Lower leg skin (tissue), 4 donors: ENCODE measurements around the gene MBD5. TPM values are rescaled to one million over a fixed set of nuclear protein-coding genes. Genes with fewer than 3 reads are reported as not detected.

Source experiments
- DNase-seq, 2 donors: peaks; one replicate each; pipeline ENCODE4 v3.0.0-alpha.2; 2019; ENCODE audit warnings: low spot score in 2 of 2
- H3K4me3 ChIP-seq: fragments of 200-600 bp; sonication (generic); 2 replicates; pipeline ENCODE4 v1.5.1; 2017; ENCODE audit warnings: mild to moderate bottlenecking, low read depth; ENCODE audit not compliant: poor library complexity, severe bottlenecking
- POLR2A ChIP-seq, 2 donors: fragments of 450-650 bp; IDR thresholded peaks; one replicate each; pipeline ENCODE4 v1.6.1; 2016 to 2017; ENCODE audit warnings: antibody characterized with exemption in 2 of 2, mild to moderate bottlenecking in 1 of 2, moderate library complexity in 1 of 2
- WGBS, 2 donors: methylation state at CpG; one replicate each; pipeline ENCODE4 v1.1.5; 2018; 5-methylcytosine and 5-hydroxymethylcytosine counted together
- intact Hi-C: fragments of 100-400 bp; cut with DNase I; formaldehyde crosslinking; loops from one replicate; pipeline ENCODE4 v1.15.0; 2023; ENCODE audit warnings: low total_unique reads
- total RNA-seq, 4 donors: library from RNA; depleted of rRNA; stranded (reverse); fragments of >200 nt; gene quantifications; one replicate each; pipeline ENCODE4 v1.1.0, GENCODE V29; 2016
- TF ChIP-seq, protein P1 (sequence below), 3 donors: fragments of 450-650 bp; IDR thresholded peaks; one replicate each; pipeline ENCODE4 v1.5.1; 2016; ENCODE audit warnings: antibody characterized with exemption in 3 of 3, mild to moderate bottlenecking in 3 of 3, moderate library complexity in 2 of 3

MBD5 gene
- total RNA-seq, 4 donors from 2014 or later, result 13.5 to 22.3 (median 17.4) TPM

DNA sequence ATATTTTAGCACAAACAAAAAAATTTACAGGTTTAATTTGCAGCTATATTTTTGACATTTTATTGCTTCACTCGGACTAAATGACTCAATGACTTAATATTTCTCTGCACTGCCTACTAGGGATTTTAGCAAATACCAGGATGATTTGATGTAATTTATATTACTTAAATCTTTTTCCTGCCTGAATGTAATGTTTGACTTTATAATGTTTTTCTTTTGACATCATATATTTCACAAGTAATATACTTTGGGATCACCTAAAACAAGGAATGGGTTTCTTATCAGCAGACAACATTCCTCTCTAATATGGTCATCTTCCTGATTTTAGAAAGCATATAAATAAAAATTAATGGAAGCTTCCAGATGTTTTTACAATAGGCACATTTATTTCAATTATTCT is 370.4 kb downstream of the MBD5 start:
- no peak for DNase-seq
- H3K4me3 ChIP-seq, result no peak overlapping the region
- intact Hi-C loops, result no loop called here
- TF ChIP-seq, protein P1, sequence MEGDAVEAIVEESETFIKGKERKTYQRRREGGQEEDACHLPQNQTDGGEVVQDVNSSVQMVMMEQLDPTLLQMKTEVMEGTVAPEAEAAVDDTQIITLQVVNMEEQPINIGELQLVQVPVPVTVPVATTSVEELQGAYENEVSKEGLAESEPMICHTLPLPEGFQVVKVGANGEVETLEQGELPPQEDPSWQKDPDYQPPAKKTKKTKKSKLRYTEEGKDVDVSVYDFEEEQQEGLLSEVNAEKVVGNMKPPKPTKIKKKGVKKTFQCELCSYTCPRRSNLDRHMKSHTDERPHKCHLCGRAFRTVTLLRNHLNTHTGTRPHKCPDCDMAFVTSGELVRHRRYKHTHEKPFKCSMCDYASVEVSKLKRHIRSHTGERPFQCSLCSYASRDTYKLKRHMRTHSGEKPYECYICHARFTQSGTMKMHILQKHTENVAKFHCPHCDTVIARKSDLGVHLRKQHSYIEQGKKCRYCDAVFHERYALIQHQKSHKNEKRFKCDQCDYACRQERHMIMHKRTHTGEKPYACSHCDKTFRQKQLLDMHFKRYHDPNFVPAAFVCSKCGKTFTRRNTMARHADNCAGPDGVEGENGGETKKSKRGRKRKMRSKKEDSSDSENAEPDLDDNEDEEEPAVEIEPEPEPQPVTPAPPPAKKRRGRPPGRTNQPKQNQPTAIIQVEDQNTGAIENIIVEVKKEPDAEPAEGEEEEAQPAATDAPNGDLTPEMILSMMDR (IDR thresholded peaks at IDR 0.05), result no peak
- no peak for TF ChIP-seq POLR2A (IDR thresholded peaks at IDR 0.05)
- WGBS, 2 donors, result 59 to 67% methylated on average over 1 of the region's 1 CpG

DNA sequence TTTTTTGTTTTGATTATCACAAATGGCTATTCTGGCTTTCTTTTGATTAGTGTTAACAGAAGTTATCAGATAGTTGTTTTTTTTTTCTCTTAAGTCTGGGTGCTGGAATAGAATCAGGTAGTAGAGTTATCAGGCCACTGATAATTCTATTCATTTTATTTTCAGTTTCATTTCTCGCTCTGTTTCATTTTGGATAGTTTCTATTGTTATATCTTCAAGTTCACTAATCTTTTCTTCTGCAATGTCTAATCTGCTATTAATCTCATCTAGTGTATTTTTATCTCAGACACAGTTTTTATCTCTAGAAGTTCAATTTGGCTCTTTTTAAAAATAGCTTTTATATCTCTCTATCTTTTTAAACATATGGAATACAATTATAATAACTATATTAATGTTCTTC is 381.9 kb downstream of the MBD5 start:
- 96 to 100% methylated on average over 1 of the region's 1 CpG for WGBS, 2 donors
- intact Hi-C loops, result no loop called here
- TF ChIP-seq, protein P1 (IDR thresholded peaks at IDR 0.05), result no peak
- no peak for TF ChIP-seq POLR2A (IDR thresholded peaks at IDR 0.05)

DNA sequence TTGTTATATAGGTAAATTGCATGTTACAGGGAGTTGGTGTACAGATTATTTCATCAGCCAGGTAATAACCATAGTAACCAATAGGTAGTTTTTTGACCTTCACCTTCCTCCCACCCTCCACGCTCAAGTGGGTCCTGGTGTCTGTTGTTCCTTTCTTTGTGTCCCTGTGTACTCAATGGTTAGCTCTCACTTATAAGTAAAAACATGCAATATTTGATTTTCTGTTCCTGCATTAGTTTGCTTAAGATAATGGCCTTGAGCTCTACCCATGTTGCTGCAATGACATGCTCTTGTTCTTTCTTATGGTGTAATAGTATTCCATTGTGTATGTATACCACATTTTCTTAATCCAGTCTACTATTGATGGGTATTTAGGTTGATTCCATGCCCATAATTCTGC is 390.0 kb downstream of the MBD5 start:
- whole genome bisulfite sequencing, 2 donors, result 89 to 100% methylated on average over 1 of the region's 1 CpG
- no peak for TF ChIP-seq POLR2A (IDR thresholded peaks at IDR 0.05)
- TF ChIP-seq, protein P1 (IDR thresholded peaks at IDR 0.05), result no peak
- H3K4me3 ChIP-seq, result no peak overlapping the region
- intact Hi-C loops, result no loop called here
- DNase-seq, result no peak

More for the DNA sequence above, 381.9 kb downstream of the MBD5 start:
- no peak for DNase-seq
- no peak overlapping the region for H3K4me3 ChIP-seq

DNA sequence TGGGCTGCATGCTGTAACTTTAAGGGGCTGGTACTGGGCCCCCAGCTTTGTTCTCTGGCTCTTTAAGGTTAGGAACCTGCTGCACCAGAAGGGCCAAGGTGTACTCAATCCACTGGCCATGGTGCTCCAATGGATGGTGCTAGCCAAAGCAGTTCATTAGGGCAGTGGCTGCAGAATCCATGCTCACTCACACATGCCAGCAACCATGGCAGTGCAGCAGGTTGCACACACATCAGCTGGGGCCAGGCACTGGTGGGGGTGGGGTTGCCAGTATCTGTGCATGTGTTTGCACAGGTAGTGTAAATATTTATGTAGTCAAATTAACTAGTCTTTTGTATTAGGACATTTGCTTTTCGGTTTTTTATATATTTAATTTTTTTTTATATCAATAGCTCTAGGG is 395.4 kb downstream of the MBD5 start:
- no peak overlapping the region for H3K4me3 ChIP-seq
- intact Hi-C loops, result no loop called here
- WGBS, 2 donors, result 91 to 97% methylated on average over 1 of the region's 1 CpG
- DNase-seq, result no peak
- TF ChIP-seq, protein P1 (IDR thresholded peaks at IDR 0.05), result no peak
- no peak for TF ChIP-seq POLR2A (IDR thresholded peaks at IDR 0.05)

DNA sequence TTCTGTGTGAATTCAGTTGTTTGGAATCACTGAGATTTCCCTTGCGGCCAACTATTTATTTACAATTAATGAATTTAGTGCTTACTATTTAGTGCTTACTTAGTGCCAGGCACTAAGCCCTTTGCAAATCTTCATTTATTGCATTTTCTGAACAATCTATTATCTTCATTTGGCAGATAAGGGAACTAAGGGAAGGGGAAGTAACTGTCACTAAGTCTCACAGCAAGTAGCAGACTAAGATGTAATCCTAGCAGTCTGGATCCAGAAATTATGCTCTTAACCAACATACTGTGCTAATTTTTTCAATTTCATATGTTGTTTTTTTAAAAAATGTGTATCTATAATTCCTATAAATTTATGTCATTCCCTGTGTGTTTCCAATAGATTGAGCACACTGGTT is 409.2 kb downstream of the MBD5 start:
- intact Hi-C loops, result no loop called here
- no peak for DNase-seq
- no peak for TF ChIP-seq POLR2A (IDR thresholded peaks at IDR 0.05)
- TF ChIP-seq, protein P1 (IDR thresholded peaks at IDR 0.05), result no peak
- no peak overlapping the region for H3K4me3 ChIP-seq
- 91 to 92% methylated on average over 1 of the region's 1 CpG for WGBS, 2 donors

DNA sequence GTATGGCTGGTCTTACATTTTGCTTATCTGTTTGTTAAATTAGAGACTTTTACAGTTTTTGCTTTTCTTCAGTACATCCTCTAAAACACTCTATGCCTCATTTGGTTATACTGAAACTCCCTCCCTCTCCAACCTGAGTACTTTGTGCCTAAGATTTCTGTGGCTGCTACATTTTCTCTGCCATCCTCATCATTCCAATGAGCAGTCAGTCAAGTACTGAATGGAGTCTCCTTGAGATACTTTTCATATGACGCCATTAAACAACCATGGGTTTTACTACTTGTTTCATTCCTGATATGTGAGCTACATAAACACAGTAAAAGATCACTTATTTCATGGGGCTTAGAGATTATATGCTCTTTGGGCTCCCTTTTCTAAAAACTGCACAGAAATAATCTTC is 427.0 kb downstream of the MBD5 start:
- intact Hi-C loops, result no loop called here
- TF ChIP-seq, protein P1 (IDR thresholded peaks at IDR 0.05), result no peak
- TF ChIP-seq POLR2A (IDR thresholded peaks at IDR 0.05), result no peak
- no peak overlapping the region for H3K4me3 ChIP-seq
- no peak for DNase-seq
- WGBS, 2 donors, result 97% methylated on average over 1 of the region's 1 CpG
